HG03432 (cell line): Measurements from ENCODE around the gene ALPG.
"Not testable (repeated sequence)": the region's sequence is repeated elsewhere in the genome, so short reads cannot be mapped to it uniquely, and the experiment has no call there.

Experiments used
- ATAC-seq: cut with Tn5 transposase; IDR thresholded peaks from one replicate; pipeline ENCODE4 v1.9.1; 2021; ENCODE audit warnings: mild to moderate bottlenecking, moderate library complexity; ENCODE audit not compliant: unreplicated experiment

Gene ALPG

DNA sequence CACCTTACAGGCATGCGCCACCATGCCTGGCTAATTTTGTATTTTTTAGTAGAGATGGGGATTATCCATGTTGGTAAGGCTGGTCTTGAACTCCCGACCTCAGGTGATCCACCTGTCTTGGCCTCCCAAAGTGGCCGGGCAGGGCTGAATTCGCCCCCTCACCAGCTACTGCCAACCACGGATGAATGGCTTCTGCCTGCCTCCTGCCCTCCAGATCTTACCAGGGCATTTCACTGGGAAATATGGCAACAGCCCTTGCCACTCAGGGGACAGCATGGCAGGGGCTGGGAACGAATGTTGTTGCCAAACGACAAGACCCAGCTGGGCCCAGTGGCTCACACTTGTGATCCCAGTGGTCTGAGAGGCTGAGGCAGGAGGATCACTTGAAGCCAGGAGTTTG, 29.9 kb upstream of the ALPG start:
- ATAC-seq: no peak

DNA sequence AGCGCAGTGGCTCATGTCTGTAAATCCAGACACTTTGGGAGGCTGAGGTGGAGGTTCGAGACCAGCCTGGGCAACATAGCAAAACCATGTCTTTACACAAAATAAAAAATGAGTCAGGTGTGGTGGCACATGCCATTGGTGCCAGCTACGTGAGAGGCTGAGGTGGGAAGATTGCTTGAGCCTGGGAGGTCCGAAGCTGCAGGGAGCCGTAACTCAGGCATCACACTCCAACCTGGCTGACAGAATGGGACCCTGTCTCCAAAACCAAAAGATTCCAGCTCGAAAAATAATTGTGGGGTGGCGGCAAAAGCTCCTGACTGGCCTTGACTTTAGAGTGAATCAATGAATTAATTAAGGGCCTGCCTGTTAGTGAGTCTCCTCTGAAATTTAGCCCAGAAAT, 29.3 kb upstream of the ALPG start:
- ATAC-seq: no peak

DNA sequence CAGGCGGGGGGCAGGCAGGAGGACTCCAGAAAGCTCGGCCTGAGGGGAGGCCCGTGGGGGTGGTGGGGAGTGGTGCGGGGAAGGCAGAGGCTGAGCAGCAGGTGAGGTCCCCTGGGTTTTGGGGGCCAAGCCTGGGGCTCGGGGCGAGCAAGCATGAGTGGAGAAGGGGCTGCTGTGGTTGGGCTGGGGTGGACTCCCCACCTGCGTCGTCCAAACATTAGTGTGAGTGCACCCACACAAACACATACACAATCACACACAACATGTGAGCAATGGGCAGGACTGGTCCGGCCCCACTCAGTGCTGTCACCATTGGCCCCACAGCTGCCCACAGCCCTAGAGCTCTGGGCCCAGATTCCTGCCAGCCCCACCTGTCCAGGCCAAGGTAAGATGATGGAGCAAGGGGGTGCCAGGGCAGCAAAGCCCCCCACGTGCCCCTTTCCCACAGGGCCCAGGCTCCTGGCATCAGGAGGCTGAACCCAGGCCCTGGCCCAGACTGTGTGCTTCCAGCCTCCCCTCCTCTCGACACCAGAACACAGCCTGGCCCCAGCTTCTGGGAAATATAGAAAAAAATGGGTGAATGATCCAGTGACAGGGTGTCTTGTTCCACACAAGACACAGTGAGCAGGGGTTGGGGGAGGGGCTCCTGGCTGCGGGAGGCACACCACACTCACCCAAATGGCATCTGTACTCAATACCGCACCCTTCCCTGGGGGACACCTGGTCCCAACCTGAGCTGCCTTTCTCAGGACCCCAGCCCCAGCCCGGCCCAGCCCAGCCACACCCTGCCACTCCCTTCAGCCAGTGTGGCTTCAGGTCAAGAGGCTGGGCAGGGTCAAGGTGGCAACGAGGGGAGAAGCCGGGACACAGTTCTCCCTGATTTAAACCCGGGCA, 28.6 kb upstream of the ALPG start:
- ATAC-seq: no peak

DNA sequence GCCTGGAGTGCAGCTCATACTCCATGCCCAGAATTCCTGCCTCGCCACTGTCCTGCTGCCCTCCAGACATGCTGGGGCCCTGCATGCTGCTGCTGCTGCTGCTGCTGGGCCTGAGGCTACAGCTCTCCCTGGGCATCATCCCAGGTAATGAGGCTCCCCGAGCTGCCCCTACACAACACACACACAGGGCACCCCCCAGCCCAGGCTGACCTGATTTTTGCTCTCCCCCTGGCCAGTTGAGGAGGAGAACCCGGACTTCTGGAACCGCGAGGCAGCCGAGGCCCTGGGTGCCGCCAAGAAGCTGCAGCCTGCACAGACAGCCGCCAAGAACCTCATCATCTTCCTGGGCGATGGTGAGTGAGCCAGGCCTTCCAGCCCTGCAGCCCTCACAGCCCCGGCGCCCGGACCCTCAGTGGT, 27.9 kb upstream of the ALPG start, which contains the start of gene ALPP:
TSS of gene ALPP (plus strand) at position 17 of the 417 bp plus-strand sequence. CDS start at position 69, 52 bp downstream.
- not testable (repeated sequence) for ATAC-seq

DNA sequence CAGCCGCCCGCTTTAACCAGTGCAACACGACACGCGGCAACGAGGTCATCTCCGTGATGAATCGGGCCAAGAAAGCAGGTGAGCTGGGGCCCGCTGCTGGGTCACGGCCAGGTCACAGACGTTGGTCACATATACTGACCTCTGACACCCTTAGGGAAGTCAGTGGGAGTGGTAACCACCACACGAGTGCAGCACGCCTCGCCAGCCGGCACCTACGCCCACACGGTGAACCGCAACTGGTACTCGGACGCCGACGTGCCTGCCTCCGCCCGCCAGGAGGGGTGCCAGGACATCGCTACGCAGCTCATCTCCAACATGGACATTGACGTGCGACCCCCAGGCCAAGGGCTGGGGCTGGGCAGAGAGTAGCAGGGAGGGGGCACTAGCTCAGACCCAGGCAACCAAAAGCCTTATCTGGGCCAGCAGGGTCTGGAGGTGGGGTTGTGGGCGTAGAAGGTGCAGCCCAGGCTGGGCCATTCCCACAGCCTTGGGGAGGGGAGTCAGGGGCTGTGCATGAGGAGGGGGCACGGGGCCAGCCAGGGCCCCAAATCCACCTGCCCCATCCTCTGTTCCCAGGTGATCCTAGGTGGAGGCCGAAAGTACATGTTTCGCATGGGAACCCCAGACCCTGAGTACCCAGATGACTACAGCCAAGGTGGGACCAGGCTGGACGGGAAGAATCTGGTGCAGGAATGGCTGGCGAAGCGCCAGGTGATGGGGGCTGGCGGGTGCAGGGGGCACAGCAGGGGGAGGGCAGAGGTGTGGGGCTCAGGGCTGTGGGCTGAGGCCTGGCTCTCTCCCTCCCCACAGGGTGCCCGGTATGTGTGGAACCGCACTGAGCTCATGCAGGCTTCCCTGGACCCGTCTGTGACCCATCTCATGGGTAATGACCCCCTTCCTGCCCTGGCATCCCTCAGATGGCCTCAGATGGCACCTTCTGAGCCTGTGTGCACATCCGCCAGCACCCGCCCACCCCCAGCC, 26.7 kb upstream of the ALPG start:
- ATAC-seq: not testable (repeated sequence)

DNA sequence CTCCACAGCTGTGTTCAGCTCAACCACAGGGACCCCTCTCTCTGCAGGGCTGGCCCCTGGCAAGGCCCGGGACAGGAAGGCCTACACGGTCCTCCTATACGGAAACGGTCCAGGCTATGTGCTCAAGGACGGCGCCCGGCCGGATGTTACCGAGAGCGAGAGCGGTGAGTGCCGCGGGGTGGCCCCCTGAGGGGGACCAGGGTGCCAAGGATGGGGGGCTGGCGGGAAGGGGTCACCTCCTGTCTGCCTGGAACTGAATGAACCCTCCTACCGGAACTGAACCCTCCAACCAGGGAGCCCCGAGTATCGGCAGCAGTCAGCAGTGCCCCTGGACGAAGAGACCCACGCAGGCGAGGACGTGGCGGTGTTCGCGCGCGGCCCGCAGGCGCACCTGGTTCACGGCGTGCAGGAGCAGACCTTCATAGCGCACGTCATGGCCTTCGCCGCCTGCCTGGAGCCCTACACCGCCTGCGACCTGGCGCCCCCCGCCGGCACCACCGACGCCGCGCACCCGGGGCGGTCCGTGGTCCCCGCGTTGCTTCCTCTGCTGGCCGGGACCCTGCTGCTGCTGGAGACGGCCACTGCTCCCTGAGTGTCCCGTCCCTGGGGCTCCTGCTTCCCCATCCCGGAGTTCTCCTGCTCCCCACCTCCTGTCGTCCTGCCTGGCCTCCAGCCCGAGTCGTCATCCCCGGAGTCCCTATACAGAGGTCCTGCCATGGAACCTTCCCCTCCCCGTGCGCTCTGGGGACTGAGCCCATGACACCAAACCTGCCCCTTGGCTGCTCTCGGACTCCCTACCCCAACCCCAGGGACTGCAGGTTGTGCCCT, 25.2 kb upstream of the ALPG start:
- not testable (repeated sequence) for ATAC-seq

DNA sequence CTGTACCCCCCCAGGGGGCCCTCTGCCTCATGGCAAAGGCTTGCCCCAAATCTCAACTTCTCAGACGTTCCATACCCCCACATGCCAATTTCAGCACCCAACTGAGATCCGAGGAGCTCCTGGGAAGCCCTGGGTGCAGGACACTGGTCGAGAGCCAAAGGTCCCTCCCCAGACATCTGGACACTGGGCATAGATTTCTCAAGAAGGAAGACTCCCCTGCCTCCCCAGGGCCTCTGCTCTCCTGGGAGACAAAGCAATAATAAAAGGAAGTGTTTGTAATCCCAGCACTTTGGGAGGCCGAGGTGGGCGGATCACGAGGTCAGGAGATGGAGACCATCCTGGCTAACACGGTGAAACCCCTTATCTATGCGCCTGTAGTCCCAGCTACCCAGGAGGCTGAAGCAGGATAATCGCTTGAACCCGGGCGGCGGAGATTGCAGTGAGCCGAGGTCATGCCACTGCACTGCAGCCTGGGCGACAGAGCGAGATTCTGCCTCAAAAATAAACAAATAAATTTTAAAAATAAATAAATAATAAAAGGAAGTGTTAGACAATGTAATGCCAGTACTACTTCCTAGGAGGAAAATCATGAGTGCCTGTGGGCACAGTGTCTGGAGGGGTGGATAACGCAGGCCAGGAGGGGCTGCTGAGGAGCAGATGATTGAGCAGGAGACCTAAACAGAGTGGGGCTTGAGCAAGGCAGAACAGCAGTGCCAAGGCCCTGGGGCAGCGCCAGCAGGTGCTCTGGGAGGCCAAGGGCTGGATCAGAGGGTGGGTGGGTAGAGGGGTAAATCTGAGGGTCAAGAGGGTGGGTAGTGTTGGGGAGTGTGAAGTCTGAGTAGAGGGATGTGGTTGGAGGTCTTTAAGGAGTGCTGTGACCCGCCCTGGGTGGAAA, 24.1 kb upstream of the ALPG start:
- no peak for ATAC-seq

DNA sequence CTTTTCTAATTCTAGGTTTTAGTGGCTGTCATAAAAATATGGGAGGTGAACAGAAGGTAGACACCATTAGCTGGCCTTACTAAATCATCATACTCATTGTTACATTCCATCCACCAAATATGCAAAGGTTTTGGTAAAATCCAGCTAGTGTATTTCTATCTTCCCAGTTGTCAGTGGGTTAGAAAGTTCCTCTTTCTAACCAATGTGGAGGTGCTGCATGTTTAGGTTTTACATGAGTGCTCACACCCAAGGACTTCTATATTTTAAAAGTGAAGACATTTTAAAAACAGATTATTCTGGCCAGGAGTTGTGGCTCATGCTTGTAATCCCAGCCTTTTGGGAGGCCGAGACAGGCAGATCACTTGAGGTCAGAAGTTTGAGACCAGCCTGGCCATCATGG, 22.2 kb upstream of the ALPG start:
- no peak for ATAC-seq

DNA sequence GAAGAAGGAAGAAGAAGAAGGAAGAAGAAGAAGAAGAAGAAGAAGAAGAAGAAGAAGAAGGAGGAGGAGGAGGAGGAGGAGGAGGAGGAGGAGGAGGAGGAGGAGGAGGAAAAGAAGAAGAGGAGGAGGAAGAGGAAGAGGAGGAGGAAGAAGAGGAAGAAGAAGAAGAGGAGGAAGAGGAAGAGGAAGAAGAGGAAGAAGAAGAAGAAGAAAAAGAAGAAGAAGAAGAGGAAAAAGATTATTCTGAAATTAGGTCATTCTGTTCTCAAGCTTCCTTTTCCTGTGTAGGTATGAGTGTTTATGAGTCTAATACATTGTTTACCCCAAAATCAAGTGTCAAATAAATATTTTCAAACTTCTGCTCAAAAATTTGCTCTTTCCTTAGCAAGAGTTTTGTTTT, 21.6 kb upstream of the ALPG start:
- ATAC-seq: not testable (repeated sequence)

DNA sequence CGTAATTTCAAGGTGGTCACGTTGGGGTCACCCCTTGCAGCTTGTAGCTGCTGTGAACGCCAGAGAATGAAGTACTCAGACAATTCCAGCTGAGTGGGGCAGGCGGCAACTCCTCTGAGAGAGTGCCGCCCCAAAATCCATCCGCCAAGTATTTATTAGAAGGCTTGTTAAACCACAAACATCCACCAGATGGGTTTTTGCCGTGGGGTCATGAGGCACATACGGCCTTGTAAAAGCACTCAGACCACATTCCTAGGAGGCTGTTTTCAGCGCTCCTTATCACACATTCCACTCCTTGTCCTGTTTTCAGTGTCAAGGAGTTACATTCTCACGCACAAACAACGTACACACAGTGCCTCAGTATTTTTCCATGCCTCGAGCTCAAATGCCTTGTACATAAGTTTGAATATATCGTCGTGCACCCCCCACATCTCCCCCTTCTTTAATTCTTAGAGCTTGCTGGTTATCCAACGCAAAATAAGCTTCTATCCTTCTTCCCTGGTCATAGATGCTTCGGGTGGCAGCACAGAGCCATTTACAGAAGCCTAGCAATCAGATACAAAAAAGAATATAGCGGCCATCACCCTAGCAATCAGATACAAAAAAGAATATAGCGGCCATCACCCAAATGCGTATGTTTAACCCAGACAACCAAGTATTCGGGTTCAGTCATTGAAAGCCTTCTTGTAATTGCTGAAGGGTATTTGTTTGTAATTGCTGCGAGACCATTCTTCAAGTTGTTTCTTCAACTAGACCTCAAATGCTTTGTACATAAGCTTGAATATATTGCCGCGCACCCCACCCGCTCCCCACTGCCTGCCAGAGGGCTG, 20.8 kb upstream of the ALPG start:
- no peak for ATAC-seq

DNA sequence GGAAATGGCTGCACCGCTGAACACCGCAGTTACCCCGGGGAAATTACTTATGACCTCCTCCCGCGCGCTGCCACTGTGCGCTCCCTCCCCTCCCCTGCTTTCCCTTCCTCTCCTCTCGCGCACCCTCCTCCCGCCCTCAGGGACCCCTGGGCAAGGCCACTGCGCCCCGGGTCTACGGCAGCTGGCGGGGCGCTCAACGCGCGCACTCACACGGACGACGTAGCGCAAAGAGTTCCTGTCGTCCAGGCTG, 20.2 kb upstream of the ALPG start:
- no peak for ATAC-seq

DNA sequence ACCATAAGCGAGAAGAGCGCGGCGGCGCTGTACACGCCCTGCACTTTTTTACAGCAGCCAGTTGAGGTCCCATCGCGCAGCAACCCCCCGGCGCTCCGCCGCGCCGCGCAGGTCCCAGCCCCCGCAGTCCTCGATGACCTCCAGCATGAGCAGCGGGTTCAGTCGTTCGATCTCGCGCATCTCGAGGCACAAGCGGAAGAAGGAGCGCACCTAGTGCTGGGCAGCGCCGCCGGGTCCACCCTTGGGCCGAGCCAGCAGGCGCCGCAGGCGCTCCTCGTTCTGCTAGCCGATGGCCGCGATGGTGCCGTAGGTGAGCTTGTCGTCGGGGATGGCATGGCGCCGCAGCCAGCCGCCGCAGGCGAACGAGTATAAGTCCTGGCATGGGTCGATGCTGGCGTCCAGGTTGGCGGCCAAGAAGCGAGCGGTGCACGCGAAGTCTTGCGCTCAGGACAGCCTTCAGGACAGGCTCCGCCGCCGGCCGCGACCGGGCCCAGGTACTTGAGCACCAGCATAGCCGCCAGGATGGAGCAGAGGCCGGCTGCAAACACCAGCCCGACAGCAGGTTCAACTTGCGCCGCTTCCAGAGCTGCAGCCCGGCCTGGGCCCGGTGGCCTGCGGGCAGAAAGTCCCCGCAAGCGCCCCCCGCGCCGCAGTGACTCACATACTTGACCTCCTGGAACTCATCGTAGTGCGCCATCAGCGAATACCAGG, 19.7 kb upstream of the ALPG start:
- ATAC-seq: no peak

DNA sequence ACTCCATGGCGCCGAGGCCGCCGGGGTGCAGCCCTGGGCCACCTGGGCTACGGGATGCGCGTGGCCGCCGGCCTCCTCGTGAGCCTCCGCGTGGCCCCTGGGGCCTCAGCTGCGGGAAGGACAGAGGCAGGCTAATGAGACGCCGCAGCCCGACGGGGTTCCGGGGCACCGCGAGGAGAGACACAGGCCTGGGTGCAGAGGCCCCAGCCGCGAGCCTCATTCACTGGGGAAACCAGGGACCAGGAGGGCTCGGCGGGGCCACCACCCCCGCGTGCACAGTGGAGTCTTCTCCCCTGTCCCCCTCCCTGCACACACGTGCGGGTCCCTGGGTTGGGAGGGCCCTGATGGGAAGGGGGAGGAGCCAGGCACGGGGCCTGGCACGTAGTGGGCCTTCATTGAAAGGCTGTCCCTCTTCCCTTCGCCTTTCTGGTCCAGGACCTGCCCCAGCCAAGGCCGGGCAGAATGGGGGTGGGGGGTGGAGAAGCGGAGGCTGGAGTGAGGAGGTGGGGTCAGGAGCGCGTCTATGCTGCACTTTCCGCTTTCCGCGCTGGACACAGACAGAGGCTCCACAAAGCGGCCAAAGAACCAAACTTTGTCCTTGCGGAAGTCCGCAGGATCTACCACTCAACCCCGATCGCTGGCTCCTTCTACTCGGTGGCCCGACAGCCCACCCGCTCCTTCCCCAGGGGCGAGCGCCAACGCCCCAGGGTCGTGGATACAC, 19.0 kb upstream of the ALPG start:
- ATAC-seq: no peak

DNA sequence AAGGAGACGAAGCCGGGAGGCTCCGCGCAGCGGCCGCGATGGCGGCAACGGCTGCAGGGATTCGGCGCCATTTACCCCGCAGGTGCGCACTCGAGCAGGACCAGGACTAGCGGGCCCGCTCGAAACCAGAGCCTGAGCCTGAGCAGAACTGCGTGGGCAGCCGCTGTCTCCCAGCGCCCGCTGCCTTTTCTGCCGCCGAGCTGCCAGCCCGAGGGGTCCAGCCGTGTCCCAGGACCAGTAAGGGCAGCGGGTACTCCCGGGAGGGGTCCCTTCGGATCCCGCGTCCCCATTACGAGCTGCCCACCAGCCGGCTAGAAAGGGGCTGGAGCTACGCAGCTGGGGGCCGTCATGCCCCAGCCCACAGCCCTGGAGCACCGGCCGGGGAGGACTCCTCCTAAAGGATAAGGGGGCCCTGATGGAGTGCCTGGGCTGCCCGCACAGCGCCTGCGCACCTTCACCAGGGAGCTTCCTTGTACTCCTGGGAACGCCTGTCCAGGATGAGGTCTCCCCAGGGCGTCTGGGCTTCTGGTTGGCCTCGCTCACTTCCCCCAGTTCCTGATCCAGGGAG, 18.2 kb upstream of the ALPG start:
- ATAC-seq: no peak

DNA sequence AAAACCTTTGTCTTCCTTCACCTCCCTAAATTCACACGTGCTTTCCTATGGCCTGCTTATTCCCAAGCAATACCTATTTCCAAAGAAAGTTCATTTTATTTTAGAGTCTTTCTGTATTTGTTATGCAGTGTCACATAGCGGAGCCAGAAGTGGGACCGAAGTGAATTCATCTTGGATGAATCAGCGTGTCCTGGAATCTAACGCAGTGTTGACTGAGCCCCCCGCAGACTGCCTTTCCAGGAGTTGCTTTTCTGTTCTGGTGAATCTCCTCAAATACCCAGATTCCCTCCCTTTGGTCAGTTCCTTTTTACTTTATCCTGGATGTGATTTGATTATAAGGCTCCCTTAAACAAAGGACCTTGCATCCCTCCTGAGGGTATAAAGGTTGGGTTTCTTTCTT, 17.3 kb upstream of the ALPG start:
- ATAC-seq: no peak

DNA sequence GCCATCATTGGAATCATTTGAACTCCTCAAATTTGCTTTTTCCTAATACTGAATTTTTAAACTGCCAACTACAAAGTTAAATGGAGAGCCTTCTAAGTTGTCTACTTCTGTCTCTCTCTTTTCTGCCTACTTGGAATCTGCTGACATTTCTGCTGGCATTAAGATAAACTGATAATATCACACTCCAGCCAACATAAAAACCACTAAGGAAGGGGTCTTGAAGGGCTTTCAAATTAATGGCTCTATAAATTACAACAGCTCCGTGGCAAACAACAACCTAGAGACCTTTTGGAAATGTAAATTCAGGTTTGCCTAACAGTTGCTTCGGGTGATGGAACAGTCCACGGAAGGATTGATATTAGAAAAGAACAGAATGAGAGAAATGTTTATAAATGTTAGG, 16.0 kb upstream of the ALPG start:
- no peak for ATAC-seq

DNA sequence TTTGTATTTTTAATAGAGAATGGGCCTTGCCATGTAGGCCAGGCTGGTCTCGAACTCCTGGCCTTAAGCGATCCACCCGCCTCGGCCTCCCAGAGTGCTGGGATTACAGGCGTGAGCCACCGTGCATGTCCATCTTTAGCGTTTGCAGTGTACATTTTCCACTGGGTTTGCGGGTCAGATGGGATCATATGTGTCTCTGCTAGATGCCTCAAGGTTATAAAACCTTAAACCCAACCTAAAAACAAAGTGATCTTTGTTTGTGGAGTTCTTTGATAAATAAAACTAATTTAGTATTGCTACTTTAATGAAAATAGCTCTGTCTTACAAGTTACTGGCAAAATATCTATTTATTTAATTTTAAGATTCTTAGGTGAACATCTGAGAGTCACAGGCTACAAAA, 13.1 kb upstream of the ALPG start:
- ATAC-seq: no peak

DNA sequence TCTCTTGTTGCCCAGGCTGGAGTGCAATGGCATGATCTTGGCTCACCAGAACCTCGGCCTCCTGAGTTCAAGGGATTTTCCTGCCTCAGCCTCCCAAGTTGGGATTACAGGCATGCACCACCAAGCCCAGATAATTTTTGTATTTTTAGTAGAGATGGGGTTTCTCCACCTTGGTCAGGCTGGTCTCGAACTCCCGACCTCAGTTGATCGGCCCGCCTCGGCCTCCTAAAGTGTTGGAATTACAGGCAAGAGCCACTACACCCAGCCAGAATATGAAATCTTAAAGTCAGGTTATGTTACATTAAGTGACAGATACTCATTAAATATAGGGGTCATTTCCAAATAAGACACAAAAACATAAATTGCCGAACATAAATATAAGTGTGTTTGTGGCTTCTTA, 12.2 kb upstream of the ALPG start:
- ATAC-seq: not testable (repeated sequence)
